ENCODE results near the gene PRKD1. TPM values are rescaled to one million over a fixed set of nuclear protein-coding genes. Genes with fewer than 3 reads are reported as not detected.

Gene PRKD1
- total and polyA plus RNA-seq, 10 of the 15 experiments (the other 5 are each of a cell fraction or from before 2014, with no cell fraction given), result 0.02 to 0.56 TPM; not detected in 8

DNA sequence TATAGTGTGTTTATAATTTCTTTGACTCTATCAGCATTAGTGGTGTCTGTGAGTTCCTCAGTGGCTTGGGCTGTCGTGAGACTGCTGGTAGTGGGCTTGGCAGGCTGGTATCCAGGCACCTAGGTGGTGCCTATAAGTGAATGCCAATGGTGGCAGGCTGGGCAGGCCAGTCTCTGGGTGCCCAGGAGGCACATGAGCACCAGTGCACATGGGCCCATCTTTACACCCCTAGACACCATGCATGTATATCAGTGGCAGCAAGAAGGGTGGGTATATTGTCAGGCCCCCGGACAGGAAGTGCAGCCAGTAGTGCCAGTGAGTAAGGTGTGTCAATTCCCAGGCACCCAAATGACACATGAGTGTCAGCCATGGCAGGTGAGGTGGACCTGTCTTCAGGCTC lies 138.2 kb downstream of the PRKD1 start (continued):
- TF ChIP-seq, protein P1, sequence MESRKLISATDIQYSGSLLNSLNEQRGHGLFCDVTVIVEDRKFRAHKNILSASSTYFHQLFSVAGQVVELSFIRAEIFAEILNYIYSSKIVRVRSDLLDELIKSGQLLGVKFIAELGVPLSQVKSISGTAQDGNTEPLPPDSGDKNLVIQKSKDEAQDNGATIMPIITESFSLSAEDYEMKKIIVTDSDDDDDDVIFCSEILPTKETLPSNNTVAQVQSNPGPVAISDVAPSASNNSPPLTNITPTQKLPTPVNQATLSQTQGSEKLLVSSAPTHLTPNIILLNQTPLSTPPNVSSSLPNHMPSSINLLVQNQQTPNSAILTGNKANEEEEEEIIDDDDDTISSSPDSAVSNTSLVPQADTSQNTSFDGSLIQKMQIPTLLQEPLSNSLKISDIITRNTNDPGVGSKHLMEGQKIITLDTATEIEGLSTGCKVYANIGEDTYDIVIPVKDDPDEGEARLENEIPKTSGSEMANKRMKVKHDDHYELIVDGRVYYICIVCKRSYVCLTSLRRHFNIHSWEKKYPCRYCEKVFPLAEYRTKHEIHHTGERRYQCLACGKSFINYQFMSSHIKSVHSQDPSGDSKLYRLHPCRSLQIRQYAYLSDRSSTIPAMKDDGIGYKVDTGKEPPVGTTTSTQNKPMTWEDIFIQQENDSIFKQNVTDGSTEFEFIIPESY (IDR thresholded peaks at IDR 0.05), result no peak
- TF ChIP-seq SPI1 (IDR thresholded peaks at IDR 0.05; ENCODE audit: borderline replicate concordance, insufficient read depth, low read depth, low read length) (no peak), SIX5 (IDR thresholded peaks at IDR 0.05; ENCODE audit: low read depth, low read length, severe bottlenecking) (no peak), SUPT20H (IDR thresholded peaks at IDR 0.05; ENCODE audit: borderline replicate concordance, control insufficient read depth, low read depth, low read length) (no peak)

DNA sequence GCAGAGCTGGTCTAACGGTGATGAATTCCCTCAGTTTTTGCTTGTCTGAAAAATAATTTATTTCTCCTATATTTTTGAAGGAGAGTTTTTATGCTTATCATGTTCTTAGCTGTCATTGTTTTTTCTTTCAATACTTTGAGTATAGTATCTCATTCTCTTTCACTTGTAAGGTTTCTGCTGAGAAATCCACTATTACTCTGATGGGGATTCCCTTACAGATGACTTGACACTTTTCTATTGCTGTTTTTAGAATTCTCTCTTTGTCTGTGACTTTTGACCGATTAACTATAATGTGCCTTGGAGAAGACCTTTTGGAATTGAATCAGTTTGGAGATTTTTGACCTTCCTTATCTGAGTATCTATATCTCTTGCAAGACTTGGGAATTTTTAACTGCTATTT lies 139.6 kb downstream of the PRKD1 start:
- no peaks in the 10 kb centered on the region for H3K36me3 ChIP-seq (ENCODE audit: control insufficient read depth in 2 of 2, insufficient read depth in 2 of 2, low read length in 1 of 2)
- no peak overlapping the region for H3K4me2 ChIP-seq (ENCODE audit: control insufficient read depth, insufficient read depth)
- in situ Hi-C loops (cut with MboI) (no loop called here), intact Hi-C loops (cut with micrococcal nuclease; ENCODE audit: unreplicated experiment) (no loop called here)
- no peak overlapping the region for H2AFZ ChIP-seq (ENCODE audit: control insufficient read depth, low read depth, low read length)
- DNase-seq (ENCODE audit: low read depth, low spot score), result no peak
- H3K79me2 ChIP-seq (ENCODE audit: control insufficient read depth, insufficient read depth, low read length), result no peaks in the 10 kb centered on the region
- POLR2A ChIA-PET, result no interaction called here
- CTCF ChIA-PET, result no interaction called here
- RAD21 ChIA-PET (ENCODE audit: unreplicated experiment), result no interaction called here
- SMC1A ChIA-PET (ENCODE audit: uncharacterized antibody, unreplicated experiment), result no interaction called here
- no peak for ATAC-seq
- no peaks in the 10 kb centered on the region for H3K27me3 ChIP-seq (replicated peaks in 1 of 2; ENCODE audit: control insufficient read depth in 2 of 2, insufficient read depth in 2 of 2, low read length in 1 of 2)
- H3K4me1 ChIP-seq (ENCODE audit: control insufficient read depth, insufficient read depth, low read length), result no peaks in the 10 kb centered on the region
- no peak overlapping the region for H3K4me3 ChIP-seq
- H4K20me1 ChIP-seq (ENCODE audit: control insufficient read depth, insufficient read depth), result no peaks in the 10 kb centered on the region
- H3K9ac ChIP-seq (ENCODE audit: control insufficient read depth, insufficient read depth, low read length), result no peak overlapping the region
- H3K27ac ChIP-seq (ENCODE audit: control insufficient read depth, insufficient read depth), result no peak overlapping the region
- no TSS peak for BruUV-seq (replicated peaks)
- 0% methylated on average over 2 of the region's 2 CpGs for WGBS (ENCODE audit: insufficient coverage, insufficient replicate concordance, low lambda C conversion rate, missing lambda C conversion rate)
- no peaks in the 10 kb centered on the region for H3K9me3 ChIP-seq (replicated peaks; ENCODE audit: control insufficient read depth, insufficient read depth, low read length)
- FAIRE-seq, result no peak
- TF ChIP-seq PML (IDR thresholded peaks at IDR 0.05; ENCODE audit: low read length) (no peak), STAT3 (IDR thresholded peaks at IDR 0.05; ENCODE audit: low read depth, low read length) (no peak), CHD4 (IDR thresholded peaks at IDR 0.05) (no peak), ZNF217 (IDR thresholded peaks at IDR 0.05) (no peak), TCF3 (IDR thresholded peaks at IDR 0.05; ENCODE audit: borderline replicate concordance, insufficient read depth, low read depth, low read length) (no peak)
- TF ChIP-seq, protein P2, sequence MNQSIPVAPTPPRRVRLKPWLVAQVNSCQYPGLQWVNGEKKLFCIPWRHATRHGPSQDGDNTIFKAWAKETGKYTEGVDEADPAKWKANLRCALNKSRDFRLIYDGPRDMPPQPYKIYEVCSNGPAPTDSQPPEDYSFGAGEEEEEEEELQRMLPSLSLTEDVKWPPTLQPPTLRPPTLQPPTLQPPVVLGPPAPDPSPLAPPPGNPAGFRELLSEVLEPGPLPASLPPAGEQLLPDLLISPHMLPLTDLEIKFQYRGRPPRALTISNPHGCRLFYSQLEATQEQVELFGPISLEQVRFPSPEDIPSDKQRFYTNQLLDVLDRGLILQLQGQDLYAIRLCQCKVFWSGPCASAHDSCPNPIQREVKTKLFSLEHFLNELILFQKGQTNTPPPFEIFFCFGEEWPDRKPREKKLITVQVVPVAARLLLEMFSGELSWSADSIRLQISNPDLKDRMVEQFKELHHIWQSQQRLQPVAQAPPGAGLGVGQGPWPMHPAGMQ (IDR thresholded peaks at IDR 0.05; ENCODE audit: borderline replicate concordance), result no peak
- TF ChIP-seq, protein P3, sequence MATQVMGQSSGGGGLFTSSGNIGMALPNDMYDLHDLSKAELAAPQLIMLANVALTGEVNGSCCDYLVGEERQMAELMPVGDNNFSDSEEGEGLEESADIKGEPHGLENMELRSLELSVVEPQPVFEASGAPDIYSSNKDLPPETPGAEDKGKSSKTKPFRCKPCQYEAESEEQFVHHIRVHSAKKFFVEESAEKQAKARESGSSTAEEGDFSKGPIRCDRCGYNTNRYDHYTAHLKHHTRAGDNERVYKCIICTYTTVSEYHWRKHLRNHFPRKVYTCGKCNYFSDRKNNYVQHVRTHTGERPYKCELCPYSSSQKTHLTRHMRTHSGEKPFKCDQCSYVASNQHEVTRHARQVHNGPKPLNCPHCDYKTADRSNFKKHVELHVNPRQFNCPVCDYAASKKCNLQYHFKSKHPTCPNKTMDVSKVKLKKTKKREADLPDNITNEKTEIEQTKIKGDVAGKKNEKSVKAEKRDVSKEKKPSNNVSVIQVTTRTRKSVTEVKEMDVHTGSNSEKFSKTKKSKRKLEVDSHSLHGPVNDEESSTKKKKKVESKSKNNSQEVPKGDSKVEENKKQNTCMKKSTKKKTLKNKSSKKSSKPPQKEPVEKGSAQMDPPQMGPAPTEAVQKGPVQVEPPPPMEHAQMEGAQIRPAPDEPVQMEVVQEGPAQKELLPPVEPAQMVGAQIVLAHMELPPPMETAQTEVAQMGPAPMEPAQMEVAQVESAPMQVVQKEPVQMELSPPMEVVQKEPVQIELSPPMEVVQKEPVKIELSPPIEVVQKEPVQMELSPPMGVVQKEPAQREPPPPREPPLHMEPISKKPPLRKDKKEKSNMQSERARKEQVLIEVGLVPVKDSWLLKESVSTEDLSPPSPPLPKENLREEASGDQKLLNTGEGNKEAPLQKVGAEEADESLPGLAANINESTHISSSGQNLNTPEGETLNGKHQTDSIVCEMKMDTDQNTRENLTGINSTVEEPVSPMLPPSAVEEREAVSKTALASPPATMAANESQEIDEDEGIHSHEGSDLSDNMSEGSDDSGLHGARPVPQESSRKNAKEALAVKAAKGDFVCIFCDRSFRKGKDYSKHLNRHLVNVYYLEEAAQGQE (IDR thresholded peaks at IDR 0.05; ENCODE audit: low read depth, low read length), result no peak
- TF ChIP-seq, protein P4, sequence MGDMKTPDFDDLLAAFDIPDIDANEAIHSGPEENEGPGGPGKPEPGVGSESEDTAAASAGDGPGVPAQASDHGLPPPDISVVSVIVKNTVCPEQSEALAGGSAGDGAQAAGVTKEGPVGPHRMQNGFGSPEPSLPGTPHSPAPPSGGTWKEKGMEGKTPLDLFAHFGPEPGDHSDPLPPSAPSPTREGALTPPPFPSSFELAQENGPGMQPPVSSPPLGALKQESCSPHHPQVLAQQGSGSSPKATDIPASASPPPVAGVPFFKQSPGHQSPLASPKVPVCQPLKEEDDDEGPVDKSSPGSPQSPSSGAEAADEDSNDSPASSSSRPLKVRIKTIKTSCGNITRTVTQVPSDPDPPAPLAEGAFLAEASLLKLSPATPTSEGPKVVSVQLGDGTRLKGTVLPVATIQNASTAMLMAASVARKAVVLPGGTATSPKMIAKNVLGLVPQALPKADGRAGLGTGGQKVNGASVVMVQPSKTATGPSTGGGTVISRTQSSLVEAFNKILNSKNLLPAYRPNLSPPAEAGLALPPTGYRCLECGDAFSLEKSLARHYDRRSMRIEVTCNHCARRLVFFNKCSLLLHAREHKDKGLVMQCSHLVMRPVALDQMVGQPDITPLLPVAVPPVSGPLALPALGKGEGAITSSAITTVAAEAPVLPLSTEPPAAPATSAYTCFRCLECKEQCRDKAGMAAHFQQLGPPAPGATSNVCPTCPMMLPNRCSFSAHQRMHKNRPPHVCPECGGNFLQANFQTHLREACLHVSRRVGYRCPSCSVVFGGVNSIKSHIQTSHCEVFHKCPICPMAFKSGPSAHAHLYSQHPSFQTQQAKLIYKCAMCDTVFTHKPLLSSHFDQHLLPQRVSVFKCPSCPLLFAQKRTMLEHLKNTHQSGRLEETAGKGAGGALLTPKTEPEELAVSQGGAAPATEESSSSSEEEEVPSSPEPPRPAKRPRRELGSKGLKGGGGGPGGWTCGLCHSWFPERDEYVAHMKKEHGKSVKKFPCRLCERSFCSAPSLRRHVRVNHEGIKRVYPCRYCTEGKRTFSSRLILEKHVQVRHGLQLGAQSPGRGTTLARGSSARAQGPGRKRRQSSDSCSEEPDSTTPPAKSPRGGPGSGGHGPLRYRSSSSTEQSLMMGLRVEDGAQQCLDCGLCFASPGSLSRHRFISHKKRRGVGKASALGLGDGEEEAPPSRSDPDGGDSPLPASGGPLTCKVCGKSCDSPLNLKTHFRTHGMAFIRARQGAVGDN (IDR thresholded peaks at IDR 0.05), result no peak
